ENCODE results near the gene FBXW9.

Gene FBXW9

GRCh38 chr19:12695514-12695913 is 917 bp downstream of the FBXW9 start:
- Histone ChIP-seq H3K27ac (ENCODE audit: low read depth, low read length) (no peak overlapping the region), H3K4me3 (ENCODE audit: low read depth, low read length) (peak overlapping the region; percentile 92), H3K36me3 (ENCODE audit: insufficient read depth, low read length) (no peaks in the 10 kb centered on the region), H3K27me3 (ENCODE audit: insufficient read depth, low read length) (no peaks in the 10 kb centered on the region), H2AFZ (ENCODE audit: low read length, unreplicated experiment) (peak overlapping the region; percentile 32), H3K79me2 (ENCODE audit: control insufficient read depth, insufficient read depth, low read length, unreplicated experiment) (no peaks in the 10 kb centered on the region), H3K4me1 (ENCODE audit: control insufficient read depth, insufficient read depth, low read length, unreplicated experiment) (peaks cover 8% of the 10 kb centered on the region)

- H3K79me2 ChIP-seq (ENCODE audit: control insufficient read depth, insufficient read depth, low read length, unreplicated experiment), result no peaks in the 10 kb centered on the region
- H3K4me1 ChIP-seq (ENCODE audit: control insufficient read depth, insufficient read depth, low read length, unreplicated experiment), result peaks cover 8% of the 10 kb centered on the region
- no peak overlapping the region for H2AFZ ChIP-seq (ENCODE audit: low read length, unreplicated experiment)
- H3K27ac ChIP-seq (ENCODE audit: low read depth, low read length), result no peak overlapping the region
- H3K27me3 ChIP-seq (ENCODE audit: insufficient read depth, low read length), result no peaks in the 10 kb centered on the region
- peak overlapping the region; percentile 92 for H3K4me3 ChIP-seq (ENCODE audit: low read depth, low read length)
- H3K36me3 ChIP-seq (ENCODE audit: insufficient read depth, low read length), result no peaks in the 10 kb centered on the region
These were observed 1.3 kb downstream of the FBXW9 start for GRCh38 chr19:12695096-12695495.

GRCh38 chr19:12694641-12695040 is 1.8 kb downstream of the FBXW9 start:
- H3K27me3 ChIP-seq (ENCODE audit: insufficient read depth, low read length), result no peaks in the 10 kb centered on the region
- no peak overlapping the region for H2AFZ ChIP-seq (ENCODE audit: low read length, unreplicated experiment)
- H3K4me3 ChIP-seq (ENCODE audit: low read depth, low read length), result peak overlapping the region; percentile 92; the same call in 1 of the 2 replicates
- peaks cover 8% of the 10 kb centered on the region for H3K4me1 ChIP-seq (ENCODE audit: control insufficient read depth, insufficient read depth, low read length, unreplicated experiment)
- H3K36me3 ChIP-seq (ENCODE audit: insufficient read depth, low read length), result no peaks in the 10 kb centered on the region
- no peaks in the 10 kb centered on the region for H3K79me2 ChIP-seq (ENCODE audit: control insufficient read depth, insufficient read depth, low read length, unreplicated experiment)
- H3K27ac ChIP-seq (ENCODE audit: low read depth, low read length), result no peak overlapping the region

GRCh38 chr19:12692960-12693359 is 3.5 kb downstream of the FBXW9 start:
- Histone ChIP-seq H3K4me3 (ENCODE audit: low read depth, low read length) (no peak overlapping the region), H3K4me1 (ENCODE audit: control insufficient read depth, insufficient read depth, low read length, unreplicated experiment) (peaks cover 8% of the 10 kb centered on the region), H2AFZ (ENCODE audit: low read length, unreplicated experiment) (no peak overlapping the region), H3K27me3 (ENCODE audit: insufficient read depth, low read length) (no peaks in the 10 kb centered on the region), H3K79me2 (ENCODE audit: control insufficient read depth, insufficient read depth, low read length, unreplicated experiment) (no peaks in the 10 kb centered on the region), H3K27ac (ENCODE audit: low read depth, low read length) (no peak overlapping the region), H3K36me3 (ENCODE audit: insufficient read depth, low read length) (no peaks in the 10 kb centered on the region)

GRCh38 chr19:12689581-12690216 is 6.7 kb downstream of the FBXW9 start:
- H3K27ac ChIP-seq (ENCODE audit: low read depth, low read length), result no peak overlapping the region
- no peak overlapping the region for H3K4me3 ChIP-seq (ENCODE audit: low read depth, low read length)
- no peaks in the 10 kb centered on the region for H3K36me3 ChIP-seq (ENCODE audit: insufficient read depth, low read length)
- no peaks in the 10 kb centered on the region for H3K79me2 ChIP-seq (ENCODE audit: control insufficient read depth, insufficient read depth, low read length, unreplicated experiment)
- H3K4me1 ChIP-seq (ENCODE audit: control insufficient read depth, insufficient read depth, low read length, unreplicated experiment), result no peaks in the 10 kb centered on the region
- no peak overlapping the region for H2AFZ ChIP-seq (ENCODE audit: low read length, unreplicated experiment)
- H3K27me3 ChIP-seq (ENCODE audit: insufficient read depth, low read length), result no peaks in the 10 kb centered on the region

- Histone ChIP-seq H2AFZ (ENCODE audit: low read length, unreplicated experiment) (no peak overlapping the region), H3K36me3 (ENCODE audit: insufficient read depth, low read length) (no peaks in the 10 kb centered on the region), H3K27me3 (ENCODE audit: insufficient read depth, low read length) (no peaks in the 10 kb centered on the region), H3K4me3 (ENCODE audit: low read depth, low read length) (no peak overlapping the region), H3K27ac (ENCODE audit: low read depth, low read length) (no peak overlapping the region), H3K79me2 (ENCODE audit: control insufficient read depth, insufficient read depth, low read length, unreplicated experiment) (no peaks in the 10 kb centered on the region), H3K4me1 (ENCODE audit: control insufficient read depth, insufficient read depth, low read length, unreplicated experiment) (no peaks in the 10 kb centered on the region)
These were observed 7.4 kb downstream of the FBXW9 start for GRCh38 chr19:12689012-12689411.

- Histone ChIP-seq H2AFZ (ENCODE audit: low read length, unreplicated experiment) (no peak within 1 kb of the TSS), H3K4me1 (ENCODE audit: control insufficient read depth, insufficient read depth, low read length, unreplicated experiment) (no peaks in the 10 kb centered on the region), H3K79me2 (ENCODE audit: control insufficient read depth, insufficient read depth, low read length, unreplicated experiment) (no peaks in the 10 kb centered on the region)
These were observed 8.8 kb downstream of the FBXW9 start, which contains the start of gene GNG14 for GRCh38 chr19:12687496-12688196. GNG14 (plus strand) TSS chr19:12687998; CDS start chr19:12688049, 51 bp downstream.

GRCh38 chr19:12685831-12686230 is 10.6 kb downstream of the FBXW9 start:
- Histone ChIP-seq H3K36me3 (ENCODE audit: insufficient read depth, low read length) (no peaks in the 10 kb centered on the region), H3K4me1 (ENCODE audit: control insufficient read depth, insufficient read depth, low read length, unreplicated experiment) (no peaks in the 10 kb centered on the region), H2AFZ (ENCODE audit: low read length, unreplicated experiment) (no peak overlapping the region), H3K4me3 (ENCODE audit: low read depth, low read length) (no peak overlapping the region), H3K79me2 (ENCODE audit: control insufficient read depth, insufficient read depth, low read length, unreplicated experiment) (no peaks in the 10 kb centered on the region), H3K27me3 (ENCODE audit: insufficient read depth, low read length) (no peaks in the 10 kb centered on the region), H3K27ac (ENCODE audit: low read depth, low read length) (no peak overlapping the region)

More at GRCh38 chr19:12687496-12688196, 8.8 kb downstream of the FBXW9 start, which contains the start of gene GNG14:
- no peak within 1 kb of the TSS for H3K27ac ChIP-seq (ENCODE audit: low read depth, low read length)
- no peaks in the 10 kb centered on the region for H3K27me3 ChIP-seq (ENCODE audit: insufficient read depth, low read length)
- no peaks in the 10 kb centered on the region for H3K36me3 ChIP-seq (ENCODE audit: insufficient read depth, low read length)
- H3K4me3 ChIP-seq (ENCODE audit: low read depth, low read length), result no peak within 1 kb of the TSS

- no peaks in the 10 kb centered on the region for H3K4me1 ChIP-seq (ENCODE audit: control insufficient read depth, insufficient read depth, low read length, unreplicated experiment)
- no peaks in the 10 kb centered on the region for H3K36me3 ChIP-seq (ENCODE audit: insufficient read depth, low read length)
- peaks cover 10% of the 10 kb centered on the region for H3K79me2 ChIP-seq (ENCODE audit: control insufficient read depth, insufficient read depth, low read length, unreplicated experiment)
- peak within 1 kb of the TSS; percentile 98 for H3K27ac ChIP-seq (ENCODE audit: low read depth, low read length)
- H3K27me3 ChIP-seq (ENCODE audit: insufficient read depth, low read length), result no peaks in the 10 kb centered on the region
- peak within 1 kb of the TSS; percentile 95 for H3K4me3 ChIP-seq (ENCODE audit: low read depth, low read length)
- peak within 1 kb of the TSS; percentile 88 for H2AFZ ChIP-seq (ENCODE audit: low read length, unreplicated experiment)
These were observed 15.1 kb downstream of the FBXW9 start, which contains the start of gene DHPS for GRCh38 chr19:12681074-12681987. DHPS (minus strand) TSS chr19:12681880; CDS start chr19:12681766, 114 bp downstream.

GRCh38 chr19:12680034-12680433 is 16.4 kb downstream of the FBXW9 start:
- Histone ChIP-seq H3K27ac (ENCODE audit: low read depth, low read length) (no peak overlapping the region), H2AFZ (ENCODE audit: low read length, unreplicated experiment) (no peak overlapping the region), H3K4me3 (ENCODE audit: low read depth, low read length) (no peak overlapping the region), H3K36me3 (ENCODE audit: insufficient read depth, low read length) (no peaks in the 10 kb centered on the region), H3K79me2 (ENCODE audit: control insufficient read depth, insufficient read depth, low read length, unreplicated experiment) (peaks cover 10% of the 10 kb centered on the region), H3K4me1 (ENCODE audit: control insufficient read depth, insufficient read depth, low read length, unreplicated experiment) (no peaks in the 10 kb centered on the region), H3K27me3 (ENCODE audit: insufficient read depth, low read length) (no peaks in the 10 kb centered on the region)

Measured in ACC112 (cell line).